ENCODE measurements around the gene GPRIN3.
A peak's percentile ranks its signal among the peaks of the same experiment; 100 is the strongest.

GPRIN3 gene

DNA sequence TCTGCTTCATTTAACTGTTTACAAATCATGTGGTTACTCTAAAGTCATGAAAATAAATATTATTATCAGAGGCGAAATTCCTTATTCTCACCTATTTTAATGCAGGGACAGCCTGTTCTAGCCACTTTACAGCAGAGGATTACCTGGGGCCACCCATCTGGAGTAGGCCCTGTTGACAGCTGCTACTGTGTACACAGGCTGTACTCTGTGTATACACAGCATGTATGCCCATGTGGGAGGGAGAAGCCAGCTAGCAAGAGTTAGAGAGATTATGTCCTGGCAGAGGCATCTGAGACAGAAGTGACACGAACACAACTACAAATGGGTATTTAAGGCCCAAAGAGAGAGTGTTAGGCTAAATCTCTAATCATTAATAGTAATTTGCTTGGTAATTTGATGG, 62.1 kb downstream of the GPRIN3 start:
- no peak for TF ChIP-seq CTCF (IDR thresholded peaks at IDR 0.05)

GRCh38 chr4:89243733-89244252, 63.8 kb downstream of the GPRIN3 start:
- no peak for TF ChIP-seq CTCF (IDR thresholded peaks at IDR 0.05)

DNA sequence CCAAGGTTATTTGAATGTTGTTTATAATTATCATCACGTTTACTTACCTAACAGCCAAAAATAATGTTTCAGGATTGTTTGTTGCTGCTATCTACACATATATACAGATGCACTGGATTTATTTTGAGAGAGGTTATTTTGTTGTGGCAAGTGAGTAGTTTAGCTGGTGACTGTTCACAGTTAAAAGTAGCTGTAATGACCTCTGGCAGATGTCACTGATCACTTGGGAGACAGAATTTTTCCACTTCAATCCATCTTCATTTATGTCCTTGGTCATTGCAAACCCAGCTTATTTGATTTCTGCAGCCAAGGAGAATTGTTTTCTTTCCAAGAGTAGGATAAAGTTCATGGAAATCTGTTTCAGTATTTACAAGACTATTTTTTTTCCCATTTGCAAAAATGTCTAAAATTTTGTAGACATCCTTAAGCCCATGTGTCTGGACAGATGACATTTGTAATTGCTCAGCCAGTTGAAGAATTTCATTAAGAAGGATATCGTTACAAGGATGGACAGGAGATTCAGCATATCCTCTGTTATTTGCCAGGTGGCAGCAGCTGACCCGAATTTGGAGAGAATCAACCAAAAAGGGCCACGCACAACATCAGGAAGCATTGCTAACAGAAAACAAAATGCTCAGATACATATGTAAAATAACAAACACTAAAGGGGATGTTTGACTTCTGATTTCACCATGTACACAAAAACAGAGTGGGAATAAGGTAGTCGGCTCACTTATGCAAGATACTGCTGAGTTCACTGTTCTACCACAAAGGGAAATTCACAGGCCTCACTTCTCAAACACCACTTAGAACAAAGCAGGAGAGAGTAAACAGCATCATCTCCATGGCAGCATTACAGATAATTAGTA, 64.5 kb downstream of the GPRIN3 start:
- TF ChIP-seq CTCF (IDR thresholded peaks at IDR 0.05), result no peak

DNA sequence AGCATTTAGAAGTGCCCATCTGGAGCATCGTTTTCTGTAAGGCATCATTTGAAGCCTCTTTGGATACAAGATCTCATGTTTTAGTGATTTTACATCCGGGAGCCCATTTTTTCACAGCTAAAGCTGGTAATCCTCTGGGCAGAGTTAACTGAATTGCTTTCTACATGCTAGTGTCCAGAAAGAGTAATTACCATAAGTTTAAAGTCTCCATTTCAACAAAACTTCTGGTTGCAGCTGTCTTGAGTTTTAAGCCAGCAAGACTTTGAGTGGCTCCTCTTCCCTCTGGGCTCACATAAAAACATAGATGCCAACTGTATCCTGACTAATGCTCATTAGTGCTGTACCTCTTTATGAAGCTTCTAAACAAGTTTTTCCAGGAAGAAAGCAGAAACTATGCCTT, 65.4 kb downstream of the GPRIN3 start:
- TF ChIP-seq CTCF (IDR thresholded peaks at IDR 0.05), result no peak

GRCh38 chr4:89230271-89230670, 77.3 kb downstream of the GPRIN3 start:
- TF ChIP-seq CTCF (IDR thresholded peaks at IDR 0.05), result no peak

- TF ChIP-seq CTCF (IDR thresholded peaks at IDR 0.05), result peak; percentile 81
Observed at GRCh38 chr4:89226665-89227574, 80.7 kb downstream of the GPRIN3 start.

DNA sequence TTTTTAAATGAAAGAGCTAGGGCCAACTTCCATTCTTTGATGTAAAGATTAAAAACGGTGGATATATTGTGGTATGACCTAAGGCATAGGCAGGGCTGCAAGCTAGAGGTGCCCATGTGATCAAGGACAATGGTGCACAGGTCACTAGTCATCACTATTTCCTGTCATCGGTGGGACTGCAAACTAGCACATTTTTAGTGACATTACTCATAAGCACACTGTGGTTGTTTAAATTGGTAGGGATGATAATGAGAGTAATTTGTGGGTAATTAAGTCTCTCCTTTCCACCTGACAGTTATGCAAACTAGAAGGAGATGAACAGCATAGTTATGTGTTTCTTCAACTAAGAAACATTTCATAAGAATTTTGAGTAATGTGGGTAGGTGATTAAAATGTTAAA, 85.4 kb downstream of the GPRIN3 start:
- TF ChIP-seq CTCF (IDR thresholded peaks at IDR 0.05), result no peak

All from LNCAP (cell line).